SW480 (cell line): ENCODE data around the gene NANOS2.
A peak's percentile ranks its signal among the peaks of the same experiment; 100 is the strongest.

Source experiments
- DNase-seq: peaks from one replicate; pipeline ENCODE4 v3.0.0-alpha.2; 2016; ENCODE audit warnings: low spot score

NANOS2 gene

GRCh38 chr19:45913874-45914830, at the start of gene NANOS2:
Gene NANOS2 (minus strand): TSS chr19:45914778. CDS start chr19:45914693, 85 bp downstream.
- peak; percentile 60 for DNase-seq

- no peak for DNase-seq
Observed at GRCh38 chr19:45962021-45962420, 47.4 kb upstream of the NANOS2 start.

GRCh38 chr19:45960595-45961235, 46.1 kb upstream of the NANOS2 start:
- DNase-seq = peak; percentile 31

- no peak for DNase-seq
Observed at GRCh38 chr19:45959517-45960025, 45.0 kb upstream of the NANOS2 start.

DNA sequence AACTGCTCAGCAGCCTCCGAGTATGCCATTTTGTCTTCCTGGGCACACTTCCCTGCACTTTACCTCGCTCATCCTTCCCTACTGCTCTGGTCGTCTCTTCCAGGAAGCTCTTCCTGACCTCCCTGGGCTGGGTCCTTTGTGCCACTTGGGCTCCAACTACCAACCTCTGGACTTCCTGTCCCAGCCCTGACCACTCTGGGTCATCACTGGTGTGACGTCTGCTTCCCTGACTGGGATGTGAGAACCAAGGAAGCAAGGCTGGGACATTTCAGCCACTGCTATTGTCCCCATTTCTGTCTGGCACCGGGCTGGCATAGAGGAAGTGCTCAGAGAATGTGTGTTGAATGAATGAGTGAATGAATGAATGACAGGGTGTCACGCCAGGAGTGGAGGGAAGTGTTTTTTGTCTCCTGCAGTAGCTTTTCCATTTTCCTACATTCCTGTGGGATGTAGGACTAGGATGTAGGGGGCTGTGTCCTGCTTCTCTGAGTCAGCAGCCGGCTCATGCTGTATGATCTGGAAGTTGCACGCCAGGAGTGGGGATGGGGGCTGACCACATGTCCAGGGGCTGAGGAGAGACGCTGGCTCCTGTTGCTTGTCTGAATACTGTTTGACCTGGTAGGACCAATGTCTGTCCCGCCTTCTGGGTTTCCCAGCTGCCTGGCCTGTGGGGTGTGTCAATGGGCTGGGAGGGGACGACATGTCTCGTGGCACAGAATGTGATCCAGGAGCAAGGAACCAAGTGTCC, 44.4 kb upstream of the NANOS2 start:
- DNase-seq = no peak

DNA sequence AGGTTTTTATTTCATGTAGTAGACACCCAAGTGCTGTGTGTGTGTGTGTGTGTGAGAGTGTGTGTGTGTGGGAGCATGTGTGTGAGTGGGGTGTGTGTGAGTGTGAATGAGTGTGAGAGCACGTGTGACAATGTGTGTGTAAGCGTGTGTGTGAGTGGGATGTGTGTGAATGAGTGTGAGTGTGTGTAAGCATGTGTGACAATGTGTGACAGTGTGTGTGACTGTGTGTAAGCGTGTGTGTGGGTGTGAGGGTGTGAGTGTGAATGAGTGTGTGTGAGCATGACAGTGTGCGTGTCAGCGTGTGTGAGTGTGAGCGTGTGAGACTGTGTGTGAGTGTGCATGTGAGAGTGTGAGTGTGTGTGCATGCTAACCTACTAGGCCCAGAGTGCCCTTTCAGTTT, 43.7 kb upstream of the NANOS2 start:
- no peak for DNase-seq

DNA sequence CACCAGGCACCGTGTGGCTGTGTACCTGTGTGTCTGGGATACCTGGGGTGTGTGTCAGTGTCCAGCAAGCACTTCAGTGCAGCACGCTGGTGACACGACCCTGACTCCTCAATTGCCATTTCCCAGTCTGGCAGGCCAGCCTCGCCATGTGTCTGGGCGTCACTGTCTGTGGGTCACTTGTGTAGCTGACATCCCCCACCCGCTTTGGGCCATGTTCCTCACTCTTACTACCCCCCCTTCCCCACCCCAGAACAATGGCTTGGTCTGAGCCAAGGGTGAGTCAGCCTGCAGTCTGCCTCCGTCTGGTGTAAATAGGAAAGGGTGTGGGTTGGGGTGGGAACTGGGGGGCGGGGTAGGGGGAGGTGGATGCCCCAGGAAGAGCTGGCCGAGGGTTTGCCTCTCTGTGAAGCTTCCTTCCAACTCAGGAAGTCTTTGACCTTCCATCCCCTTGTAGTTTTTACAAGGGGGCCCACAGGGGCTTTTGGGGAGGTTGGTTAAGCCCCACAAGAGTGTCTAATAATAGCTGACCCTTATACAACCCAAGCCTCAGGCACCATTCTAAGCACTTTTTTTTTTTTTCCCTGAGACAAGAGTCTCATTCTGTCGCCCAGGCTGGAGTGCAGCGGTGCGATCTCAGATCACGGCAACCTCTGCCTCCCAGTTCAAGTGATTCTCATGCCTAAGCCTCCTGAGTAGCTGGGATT, 41.5 kb upstream of the NANOS2 start:
- DNase-seq = peak; percentile 83

GRCh38 chr19:45954156-45954555, 39.6 kb upstream of the NANOS2 start:
- no peak for DNase-seq

DNA sequence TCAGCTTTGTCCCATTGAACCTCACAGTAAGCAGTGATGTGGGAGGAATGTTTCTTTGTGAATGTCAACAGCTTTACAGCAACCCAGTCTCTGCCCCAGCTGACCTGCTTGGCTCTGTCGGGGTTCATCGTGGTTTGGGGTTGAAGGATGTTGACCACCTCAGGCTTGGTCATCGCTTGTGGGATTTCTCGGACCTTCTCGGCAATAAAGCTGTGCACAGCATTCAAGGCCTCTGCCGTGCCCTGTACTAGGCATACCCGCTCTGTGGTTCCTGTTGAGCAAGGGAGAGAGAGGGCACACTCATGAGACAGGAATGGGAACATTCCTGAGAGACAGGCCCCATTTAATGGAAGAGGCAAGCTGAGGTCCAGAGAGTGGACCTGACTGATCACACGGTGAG, 39.1 kb upstream of the NANOS2 start:
- DNase-seq = no peak

GRCh38 chr19:45952686-45953505, 38.3 kb upstream of the NANOS2 start:
- peak; percentile 75 for DNase-seq

GRCh38 chr19:45952341-45952685, 37.7 kb upstream of the NANOS2 start:
- no peak for DNase-seq

GRCh38 chr19:45947926-45948325, 33.3 kb upstream of the NANOS2 start:
- no peak for DNase-seq

GRCh38 chr19:45940515-45940805, 25.9 kb upstream of the NANOS2 start:
- no peak for DNase-seq

GRCh38 chr19:45939792-45940514, 25.4 kb upstream of the NANOS2 start:
- no peak for DNase-seq

- no peak for DNase-seq
Observed at GRCh38 chr19:45938733-45939319, 24.2 kb upstream of the NANOS2 start.

DNA sequence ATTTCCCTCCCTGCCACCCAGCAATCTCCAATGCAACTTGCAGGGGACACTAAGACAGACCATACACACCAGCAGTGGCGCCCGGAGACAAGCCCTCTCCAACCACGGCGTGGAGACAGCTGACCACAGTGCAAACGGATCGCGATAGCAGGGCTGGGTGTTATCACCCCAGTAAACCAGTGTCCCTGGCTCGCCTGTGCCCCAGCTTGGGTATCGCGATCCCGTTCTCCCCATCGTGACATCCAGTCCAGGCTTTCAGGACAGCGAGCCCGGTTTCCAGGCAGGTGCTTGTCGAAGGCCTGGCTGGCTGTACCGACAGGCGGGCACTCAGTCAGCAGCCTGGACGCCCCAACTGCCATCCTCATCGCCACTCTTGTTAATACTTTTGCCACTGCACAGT, 20.7 kb upstream of the NANOS2 start:
- DNase-seq = no peak

DNA sequence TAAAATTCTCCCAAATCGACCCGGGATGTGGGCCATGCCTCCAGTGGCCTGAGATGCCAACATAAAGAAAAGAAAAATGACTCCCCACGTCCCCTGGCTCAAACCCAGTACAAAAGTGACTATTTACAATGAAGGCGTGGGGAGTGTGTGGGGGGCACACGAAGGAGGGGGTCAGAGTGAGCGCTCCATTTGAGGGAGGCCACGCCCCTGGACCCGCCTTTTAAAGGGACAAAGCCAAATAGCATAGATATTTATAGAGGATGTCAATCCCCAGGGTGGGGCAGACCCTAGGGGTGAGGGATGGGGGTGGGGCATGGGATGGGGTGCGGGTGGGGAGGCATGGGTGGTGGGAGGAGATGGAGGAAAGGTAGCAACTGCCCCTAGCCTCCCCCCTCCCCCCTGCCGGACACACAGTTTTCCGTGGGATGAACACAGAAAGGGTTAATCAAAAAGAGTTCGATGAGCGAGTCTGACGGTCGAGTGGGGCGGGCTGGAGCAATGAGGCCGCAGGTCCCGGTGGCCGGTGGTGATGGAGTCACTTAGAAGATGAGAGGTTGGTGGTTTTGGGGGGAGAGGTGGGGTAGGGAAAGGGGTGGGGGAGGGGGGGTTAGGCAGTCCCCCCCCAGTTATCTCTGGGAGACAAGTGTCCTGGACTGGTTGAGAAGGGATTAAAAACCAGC, 20.1 kb upstream of the NANOS2 start:
- no peak for DNase-seq

- no peak for DNase-seq
Observed at GRCh38 chr19:45933759-45934158, 19.2 kb upstream of the NANOS2 start.

GRCh38 chr19:45931055-45931454, 16.5 kb upstream of the NANOS2 start:
- no peak for DNase-seq

DNA sequence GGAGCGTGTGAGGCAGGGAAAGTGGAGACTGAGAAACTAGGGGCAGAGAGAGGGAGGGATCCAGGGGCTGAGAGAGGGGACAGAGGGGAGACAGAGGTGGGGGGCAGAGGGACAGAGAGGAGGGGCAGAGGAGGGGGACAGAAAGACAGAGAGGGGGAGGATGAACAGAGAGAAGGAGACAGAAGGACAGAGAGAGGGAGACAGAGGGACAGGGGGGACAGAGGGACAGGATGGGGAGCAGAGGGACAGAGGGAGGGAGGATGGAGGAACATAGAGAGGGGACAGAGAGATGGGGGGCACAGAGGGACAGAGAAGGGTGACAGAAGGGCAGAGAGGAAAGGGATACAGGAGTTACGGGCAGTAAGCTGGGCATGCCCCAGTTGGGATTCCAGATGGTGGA, 14.7 kb upstream of the NANOS2 start:
- DNase-seq = no peak
